GM12878 (cell line): ENCODE measurements around the gene CTNS. TPM values are rescaled to one million over a fixed set of nuclear protein-coding genes. Genes with fewer than 3 reads are reported as not detected.
A peak's percentile ranks its signal among the peaks of the same experiment; 100 is the strongest.

Experiments
- EZH2 ChIP-seq: IDR thresholded peaks from 2 replicates; pipeline ENCODE4 v1.6.1; 2012; ENCODE audit warnings: low read depth, mild to moderate bottlenecking, control low read depth, inconsistent platforms, low read length, borderline replicate concordance; ENCODE audit not compliant: control insufficient read depth
- FOS ChIP-seq: IDR thresholded peaks from 3 replicates; pipeline ENCODE4 v1.6.1; 2011; ENCODE audit warnings: borderline replicate concordance; ENCODE audit not compliant: insufficient read length; ENCODE audit errors: extremely low read depth
- IRF3 ChIP-seq: fragments of 450-650 bp; IDR thresholded peaks from 2 replicates; pipeline ENCODE4 v1.6.1; 2014; ENCODE audit warnings: mild to moderate bottlenecking
- MEF2A ChIP-seq: IDR thresholded peaks from 2 replicates; pipeline ENCODE4 v1.6.1; 2011; ENCODE audit warnings: low read depth, mild to moderate bottlenecking, low read length, moderate library complexity; ENCODE audit not compliant: insufficient read depth
- NBN ChIP-seq: fragments of 450-650 bp; IDR thresholded peaks from 2 replicates; pipeline ENCODE4 v1.6.1; 2016
- NFXL1 ChIP-seq: fragments of 450-650 bp; IDR thresholded peaks from 2 replicates; pipeline ENCODE4 v1.6.1; 2017; ENCODE audit warnings: antibody characterized with exemption, mild to moderate bottlenecking, borderline replicate concordance
- NFYB ChIP-seq: IDR thresholded peaks from 2 replicates; pipeline ENCODE4 v1.6.1; 2011; ENCODE audit warnings: low read depth, mild to moderate bottlenecking, low read length, improper control_type of control experiment, moderate library complexity; ENCODE audit not compliant: insufficient read depth
- NKRF ChIP-seq: fragments of 450-650 bp; conservative IDR thresholded peaks from 2 replicates; pipeline ENCODE4 v1.6.1; 2017; ENCODE audit warnings: mild to moderate bottlenecking, moderate library complexity
- PAX5 ChIP-seq: IDR thresholded peaks from 2 replicates; pipeline ENCODE4 v1.6.1; 2011; ENCODE audit warnings: low read depth, low read length, borderline replicate concordance
- PML ChIP-seq: IDR thresholded peaks from 2 replicates; pipeline ENCODE4 v1.6.1; 2012; ENCODE audit warnings: low read length, inconsistent platforms
- RAD21 ChIP-seq: IDR thresholded peaks from 2 replicates; pipeline ENCODE4 v1.6.1; 2011; ENCODE audit warnings: mild to moderate bottlenecking, low read depth, low read length, moderate library complexity; ENCODE audit not compliant: insufficient read depth
- STAT3 ChIP-seq: IDR thresholded peaks from 2 replicates; pipeline ENCODE4 v1.6.1; 2011; ENCODE audit warnings: low read depth, low read length, improper control_type of control experiment
- SUZ12 ChIP-seq: fragments of 200-600 bp; sonication (generic); IDR thresholded peaks from one replicate; pipeline ENCODE4 v1.6.1; 2018; ENCODE audit warnings: antibody characterized with exemption, mild to moderate bottlenecking; ENCODE audit not compliant: unreplicated experiment
- polyA plus RNA-seq, 11 experiments: library from polyadenylated mRNA; depleted of rRNA in 4 of 11; unstranded in 6 of 11; stranded (reverse) in 5 of 11; fragments of >200 nt; fragmentation: Nextera tagmentation in 4 of 11; fragmentation: Illumina TruSeq in 1 of 11; extraction: Ambion mirVana in 4 of 11; extraction: Trizol in 1 of 11; gene quantifications; 1 replicate in 1 of 11; 2 replicates in 10 of 11; pipeline versions ENCODE4 v1.2.1 to v1.2.3, GENCODE V29; 2011 to 2016; ENCODE audit warnings: inconsistent platforms in 2 of 11, missing spikeins in 2 of 11, low read depth in 1 of 11
- total RNA-seq, 4 experiments: library from RNA; depleted of rRNA in 3 of 4; stranded (reverse); fragments of >200 nt in 3 of 4; fragmentation: Illumina TruSeq in 1 of 4; extraction: Trizol in 1 of 4; gene quantifications; 2 replicates each; pipeline versions ENCODE4 v1.2.1 to v1.2.3, GENCODE V29; 2013 to 2021

Gene CTNS
- total and polyA plus RNA-seq, 10 of the 15 experiments (the other 5 are each of a cell fraction or from before 2014, with no cell fraction given): 0.92 to 10.7 (median 6.4) TPM

- TF ChIP-seq NKRF: no peak
- TF ChIP-seq PML: no peak
- TF ChIP-seq NFYB: no peak
- no peak for TF ChIP-seq EZH2
- no peak for TF ChIP-seq NBN
- TF ChIP-seq IRF3: no peak
- TF ChIP-seq PAX5: no peak
- TF ChIP-seq SUZ12: no peak
- TF ChIP-seq RAD21: peak; percentile 40
- TF ChIP-seq NFXL1: no peak
- TF ChIP-seq MEF2A: no peak
- no peak for TF ChIP-seq STAT3
- no peak for TF ChIP-seq FOS
Measured at GRCh38 chr17:3647769-3648555, 11.4 kb downstream of the CTNS start (continued).
